Measurements from ENCODE around the gene TYW1B. TPM values are rescaled to one million over a fixed set of nuclear protein-coding genes. Genes with fewer than 3 reads are reported as not detected.
"Not testable (repeated sequence)": the region's sequence is repeated elsewhere in the genome, so short reads cannot be mapped to it uniquely, and the experiment has no call there.

TYW1B gene
- total RNA-seq, 1 experiment from 2014 or later: 2.6 TPM

GRCh38 chr7:72604771-72605611 lies 223.0 kb downstream of the TYW1B start:
- CTCF ChIA-PET; POLR2A ChIA-PET (ENCODE audit: low non-redundant PET); intact Hi-C loops (cut with micrococcal nuclease; ENCODE audit: unreplicated experiment); H3K27me3 ChIP-seq (replicated peaks; ENCODE audit: insufficient read depth, low read depth, low read length, poor library complexity); DNase-seq (ENCODE audit: low spot score); BruUV-seq (replicated peaks); H3K4me1 ChIP-seq (ENCODE audit: insufficient read depth, low read length, poor library complexity, severe bottlenecking); H3K27ac ChIP-seq (ENCODE audit: low read depth, low read length, poor library complexity, severe bottlenecking); H3K4me3 ChIP-seq (ENCODE audit: low read depth, low read length, poor library complexity, severe bottlenecking); H3K9me3 ChIP-seq (ENCODE audit: low read depth, low read length, poor library complexity, severe bottlenecking); H3K36me3 ChIP-seq (ENCODE audit: insufficient read depth, low read length, poor library complexity, severe bottlenecking): not testable (repeated sequence)

- H3K27ac ChIP-seq (ENCODE audit: low read depth, low read length, poor library complexity, severe bottlenecking); H3K9me3 ChIP-seq (ENCODE audit: low read depth, low read length, poor library complexity, severe bottlenecking); BruUV-seq (replicated peaks); POLR2A ChIA-PET (ENCODE audit: low non-redundant PET); intact Hi-C loops (cut with micrococcal nuclease; ENCODE audit: unreplicated experiment); H3K27me3 ChIP-seq (replicated peaks; ENCODE audit: insufficient read depth, low read depth, low read length, poor library complexity); H3K4me3 ChIP-seq (ENCODE audit: low read depth, low read length, poor library complexity, severe bottlenecking); H3K36me3 ChIP-seq (ENCODE audit: insufficient read depth, low read length, poor library complexity, severe bottlenecking); H3K4me1 ChIP-seq (ENCODE audit: insufficient read depth, low read length, poor library complexity, severe bottlenecking); DNase-seq (ENCODE audit: low spot score); CTCF ChIA-PET: not testable (repeated sequence)
Measured at GRCh38 chr7:72603476-72603875, 224.5 kb downstream of the TYW1B start.

GRCh38 chr7:72603073-72603472 lies 224.9 kb downstream of the TYW1B start:
- no peaks in the 10 kb centered on the region for H3K27me3 ChIP-seq (replicated peaks; ENCODE audit: insufficient read depth, low read depth, low read length, poor library complexity)
- ChIA-PET POLR2A (ENCODE audit: low non-redundant PET) (no interaction called here), CTCF (no interaction called here)
- BruUV-seq (replicated peaks): no TSS peak
- no peaks in the 10 kb centered on the region for H3K4me1 ChIP-seq (ENCODE audit: insufficient read depth, low read length, poor library complexity, severe bottlenecking)
- no peaks in the 10 kb centered on the region for H3K36me3 ChIP-seq (ENCODE audit: insufficient read depth, low read length, poor library complexity, severe bottlenecking)
- no peak overlapping the region for H3K4me3 ChIP-seq (ENCODE audit: low read depth, low read length, poor library complexity, severe bottlenecking)
- H3K27ac ChIP-seq (ENCODE audit: low read depth, low read length, poor library complexity, severe bottlenecking): no peak overlapping the region
- intact Hi-C loops (cut with micrococcal nuclease; ENCODE audit: unreplicated experiment): no loop called here
- TF ChIP-seq EZH2 (IDR thresholded peaks at IDR 0.05; ENCODE audit: borderline replicate concordance, low read depth, low read length, poor library complexity, severe bottlenecking) (no peak), CTCF (conservative IDR thresholded peaks at IDR 0.05; ENCODE audit: low read depth, low read length) (no peak)
- H3K9me3 ChIP-seq (ENCODE audit: low read depth, low read length, poor library complexity, severe bottlenecking): no peaks in the 10 kb centered on the region
- no peak for DNase-seq (ENCODE audit: low spot score)

GRCh38 chr7:72601683-72602082 lies 226.3 kb downstream of the TYW1B start:
- BruUV-seq (replicated peaks); H3K4me1 ChIP-seq (ENCODE audit: insufficient read depth, low read length, poor library complexity, severe bottlenecking); H3K9me3 ChIP-seq (ENCODE audit: low read depth, low read length, poor library complexity, severe bottlenecking); CTCF ChIA-PET; H3K27me3 ChIP-seq (replicated peaks; ENCODE audit: insufficient read depth, low read depth, low read length, poor library complexity); POLR2A ChIA-PET (ENCODE audit: low non-redundant PET); DNase-seq (ENCODE audit: low spot score); H3K4me3 ChIP-seq (ENCODE audit: low read depth, low read length, poor library complexity, severe bottlenecking); H3K27ac ChIP-seq (ENCODE audit: low read depth, low read length, poor library complexity, severe bottlenecking); intact Hi-C loops (cut with micrococcal nuclease; ENCODE audit: unreplicated experiment); H3K36me3 ChIP-seq (ENCODE audit: insufficient read depth, low read length, poor library complexity, severe bottlenecking): not testable (repeated sequence)

- not testable (repeated sequence) for H3K36me3 ChIP-seq (ENCODE audit: insufficient read depth, low read length, poor library complexity, severe bottlenecking)
Measured at GRCh38 chr7:72590023-72590422, 238.0 kb downstream of the TYW1B start.

GRCh38 chr7:72587267-72587666 lies 240.7 kb downstream of the TYW1B start:
- DNase-seq (ENCODE audit: low spot score); H3K9me3 ChIP-seq (ENCODE audit: low read depth, low read length, poor library complexity, severe bottlenecking); H3K27ac ChIP-seq (ENCODE audit: low read depth, low read length, poor library complexity, severe bottlenecking); H3K4me3 ChIP-seq (ENCODE audit: low read depth, low read length, poor library complexity, severe bottlenecking); H3K36me3 ChIP-seq (ENCODE audit: insufficient read depth, low read length, poor library complexity, severe bottlenecking); intact Hi-C loops (cut with micrococcal nuclease; ENCODE audit: unreplicated experiment); POLR2A ChIA-PET (ENCODE audit: low non-redundant PET); CTCF ChIA-PET; H3K27me3 ChIP-seq (replicated peaks; ENCODE audit: insufficient read depth, low read depth, low read length, poor library complexity); H3K4me1 ChIP-seq (ENCODE audit: insufficient read depth, low read length, poor library complexity, severe bottlenecking); BruUV-seq (replicated peaks): not testable (repeated sequence)

More at GRCh38 chr7:72590023-72590422, 238.0 kb downstream of the TYW1B start:
- CTCF ChIA-PET; intact Hi-C loops (cut with micrococcal nuclease; ENCODE audit: unreplicated experiment); POLR2A ChIA-PET (ENCODE audit: low non-redundant PET); BruUV-seq (replicated peaks); H3K4me1 ChIP-seq (ENCODE audit: insufficient read depth, low read length, poor library complexity, severe bottlenecking); H3K4me3 ChIP-seq (ENCODE audit: low read depth, low read length, poor library complexity, severe bottlenecking); DNase-seq (ENCODE audit: low spot score); H3K27me3 ChIP-seq (replicated peaks; ENCODE audit: insufficient read depth, low read depth, low read length, poor library complexity); H3K27ac ChIP-seq (ENCODE audit: low read depth, low read length, poor library complexity, severe bottlenecking); H3K9me3 ChIP-seq (ENCODE audit: low read depth, low read length, poor library complexity, severe bottlenecking): not testable (repeated sequence)

GRCh38 chr7:72584576-72584975 lies 243.4 kb downstream of the TYW1B start:
- BruUV-seq (replicated peaks); DNase-seq (ENCODE audit: low spot score); H3K9me3 ChIP-seq (ENCODE audit: low read depth, low read length, poor library complexity, severe bottlenecking); CTCF ChIA-PET; H3K27me3 ChIP-seq (replicated peaks; ENCODE audit: insufficient read depth, low read depth, low read length, poor library complexity); intact Hi-C loops (cut with micrococcal nuclease; ENCODE audit: unreplicated experiment); H3K36me3 ChIP-seq (ENCODE audit: insufficient read depth, low read length, poor library complexity, severe bottlenecking); H3K4me1 ChIP-seq (ENCODE audit: insufficient read depth, low read length, poor library complexity, severe bottlenecking); H3K4me3 ChIP-seq (ENCODE audit: low read depth, low read length, poor library complexity, severe bottlenecking); POLR2A ChIA-PET (ENCODE audit: low non-redundant PET); H3K27ac ChIP-seq (ENCODE audit: low read depth, low read length, poor library complexity, severe bottlenecking): not testable (repeated sequence)
